Inflammatory macrophage (primary cell): ENCODE data around the gene CSNK2A2.

ENCODE experiments used
- DNase-seq, 2 donors: peaks; one replicate each; pipeline ENCODE4 v3.0.0-alpha.2; 2020 to 2022

Gene CSNK2A2

DNA sequence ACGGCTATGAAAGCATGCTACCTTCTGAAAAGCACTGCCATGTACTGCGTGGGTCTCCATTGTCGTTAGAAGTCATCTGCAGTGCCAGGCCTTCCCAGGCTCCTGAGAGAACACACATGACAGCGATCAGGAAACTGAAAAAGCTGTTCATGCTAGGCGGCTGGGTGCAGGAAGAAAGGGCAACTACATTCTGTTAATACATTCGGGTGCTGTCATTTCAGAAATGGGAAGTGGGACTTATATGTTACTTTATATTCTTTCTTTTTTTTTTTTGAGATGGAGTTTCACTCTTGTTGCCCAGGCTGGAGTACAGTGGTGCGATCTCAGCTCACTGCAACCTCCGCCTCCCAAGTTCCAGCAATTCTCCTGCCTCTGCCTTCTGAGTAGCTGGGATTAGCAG, 88.6 kb downstream of the CSNK2A2 start:
- DNase-seq = no peak
